HEK293 (cell line): ENCODE data around the gene INPP4B.

Experiments used
- CTCF ChIA-PET: fragments of 350-600 bp; formaldehyde crosslinking; extraction: SDS; loops from one replicate; lab custom pipeline; 2021; ENCODE audit warnings: antibody characterized with exemption; lab: Yijun Ruan, JAX
- POLR2A ChIA-PET: fragments of 300-600 bp; formaldehyde crosslinking; extraction: SDS; loops from one replicate; lab custom pipeline; 2020; ENCODE audit warnings: antibody characterized with exemption, inconsistent platforms; lab: Yijun Ruan, JAX
- H3K27ac ChIP-seq: fragments of 200-500 bp; sonication (Bioruptor generic); 2 replicates; pipeline ENCODE4 v1.5.1; 2014; ENCODE audit warnings: low read depth, low read length, control low read depth, inconsistent platforms; ENCODE audit errors: extremely low read depth
- H3K36me3 ChIP-seq, 2 experiments: fragments of 200-500 bp in 1 of 2; sonication (Bioruptor generic) in 1 of 2; 1 replicate in 1 of 2; 2 replicates in 1 of 2; pipeline ENCODE4 v1.5.1; 2014 to 2017; ENCODE audit warnings: inconsistent platforms in 2 of 2, low read length in 2 of 2; ENCODE audit not compliant: control insufficient read depth in 2 of 2, insufficient read depth in 1 of 2
- H3K4me1 ChIP-seq: fragments of 200-500 bp; sonication (Bioruptor generic); 2 replicates; pipeline ENCODE4 v1.5.1; 2014; ENCODE audit warnings: mild to moderate bottlenecking, low read length, inconsistent platforms; ENCODE audit not compliant: control insufficient read depth, insufficient read depth
- H3K4me3 ChIP-seq: 2 replicates; pipeline ENCODE4 v1.5.1; 2011; ENCODE audit warnings: low read depth, mild to moderate bottlenecking, control low read depth, low read length, moderate library complexity
- H3K9me3 ChIP-seq: fragments of 200-500 bp; sonication (Bioruptor generic); 2 replicates; pipeline ENCODE4 v1.5.1; 2014; ENCODE audit warnings: low read depth, low read length, inconsistent platforms; ENCODE audit not compliant: control insufficient read depth, insufficient read depth
- BCL6B ChIP-seq: fragments of 450-650 bp; formaldehyde crosslinking; IDR thresholded peaks from 2 replicates; pipeline ENCODE4 v1.5.1; 2017; ENCODE audit warnings: missing biosample characterization, missing genetic modification characterization
- CTCF ChIP-seq: fragments of 450-650 bp; formaldehyde crosslinking; IDR thresholded peaks from 2 replicates; pipeline ENCODE4 v1.5.1; 2016; ENCODE audit warnings: missing biosample characterization, missing genetic modification characterization
- INSM2 ChIP-seq: fragments of 450-650 bp; formaldehyde crosslinking; IDR thresholded peaks from 2 replicates; pipeline ENCODE4 v1.5.1; 2016; ENCODE audit warnings: missing biosample characterization, missing genetic modification characterization
- MYNN ChIP-seq: fragments of 450-650 bp; formaldehyde crosslinking; IDR thresholded peaks from 2 replicates; pipeline ENCODE4 v1.5.1; 2016; ENCODE audit warnings: missing biosample characterization, missing genetic modification characterization, borderline replicate concordance
- PRDM6 ChIP-seq: fragments of 450-650 bp; formaldehyde crosslinking; IDR thresholded peaks from 2 replicates; pipeline ENCODE4 v1.5.1; 2017; ENCODE audit warnings: missing biosample characterization, missing genetic modification characterization
- ZBTB20 ChIP-seq: fragments of 450-650 bp; formaldehyde crosslinking; IDR thresholded peaks from 2 replicates; pipeline ENCODE4 v1.5.1; 2016; ENCODE audit warnings: missing biosample characterization, missing genetic modification characterization
- ZEB2 ChIP-seq: fragments of 450-650 bp; formaldehyde crosslinking; IDR thresholded peaks from 2 replicates; pipeline ENCODE4 v1.5.1; 2016; ENCODE audit warnings: missing biosample characterization, missing genetic modification characterization
- ZNF133 ChIP-seq: fragments of 450-650 bp; formaldehyde crosslinking; IDR thresholded peaks from 2 replicates; pipeline ENCODE4 v1.5.1; 2016; ENCODE audit warnings: missing biosample characterization, missing genetic modification characterization
- ZNF155 ChIP-seq: fragments of 450-650 bp; formaldehyde crosslinking; IDR thresholded peaks from 2 replicates; pipeline ENCODE4 v1.5.1; 2016; ENCODE audit warnings: missing biosample characterization, missing genetic modification characterization
- ZNF223 ChIP-seq: fragments of 450-650 bp; formaldehyde crosslinking; IDR thresholded peaks from 2 replicates; pipeline ENCODE4 v1.5.1; 2016; ENCODE audit warnings: missing biosample characterization, missing genetic modification characterization
- ZNF239 ChIP-seq: fragments of 450-650 bp; formaldehyde crosslinking; IDR thresholded peaks from 2 replicates; pipeline ENCODE4 v1.5.1; 2016; ENCODE audit warnings: missing biosample characterization, missing genetic modification characterization
- ZNF335 ChIP-seq: fragments of 450-650 bp; formaldehyde crosslinking; conservative IDR thresholded peaks from 2 replicates; pipeline ENCODE4 v1.5.1; 2016; ENCODE audit warnings: missing biosample characterization, missing genetic modification characterization
- ZNF501 ChIP-seq: fragments of 450-650 bp; formaldehyde crosslinking; IDR thresholded peaks from 2 replicates; pipeline ENCODE4 v1.5.1; 2016; ENCODE audit warnings: missing biosample characterization, missing genetic modification characterization
- ZNF626 ChIP-seq: fragments of 450-650 bp; sonication (Bioruptor Pico); formaldehyde crosslinking; IDR thresholded peaks from 2 replicates; pipeline ENCODE4 v1.5.1; 2018; ENCODE audit warnings: missing biosample characterization, missing genetic modification characterization, inconsistent platforms
- ZNF654 ChIP-seq: fragments of 450-650 bp; formaldehyde crosslinking; IDR thresholded peaks from 2 replicates; pipeline ENCODE4 v1.5.1; 2016; ENCODE audit warnings: low read depth, missing biosample characterization, missing genetic modification characterization
- ZNF776 ChIP-seq: fragments of 450-650 bp; formaldehyde crosslinking; IDR thresholded peaks from 2 replicates; pipeline ENCODE4 v1.5.0; 2017; ENCODE audit warnings: missing biosample characterization, missing genetic modification characterization, borderline replicate concordance
- ZNF837 ChIP-seq: fragments of 450-650 bp; formaldehyde crosslinking; IDR thresholded peaks from 2 replicates; pipeline ENCODE4 v1.5.1; 2016; ENCODE audit warnings: missing biosample characterization, missing genetic modification characterization

Gene INPP4B

GRCh38 chr4:142850478-142850877 is 4.4 kb upstream of the INPP4B start (continued):
- TF ChIP-seq ZNF133 (tag by site-specific recombination) (no peak), ZNF155 (tag by site-specific recombination) (no peak), PRDM6 (tag by site-specific recombination) (no peak), BCL6B (tag by site-specific recombination) (no peak), ZNF223 (no peak), ZNF837 (tag by site-specific recombination) (no peak), ZNF501 (tag by site-specific recombination) (no peak), ZNF239 (tag by site-specific recombination) (no peak), MYNN (no peak), ZBTB20 (tag by site-specific recombination) (no peak), INSM2 (tag by site-specific recombination) (no peak)
- TF ChIP-seq, all 188 proteins: peak for 0

GRCh38 chr4:142846729-142847596 is 862 bp upstream of the INPP4B start:
- H3K4me3 ChIP-seq = peak overlapping the region; percentile 57
- CTCF ChIA-PET = interaction anchor here (0.7 to 1.4 kb wide), 4 partner anchors 104 to 720 kb away, joined by 4 to 6 read pairs (median 5); no protein-coding TSS in a partner anchor
- no peaks in the 10 kb centered on the region for H3K9me3 ChIP-seq
- no peaks in the 10 kb centered on the region for H3K4me1 ChIP-seq
- H3K36me3 ChIP-seq = no peaks in the 10 kb centered on the region
- POLR2A ChIA-PET = no interaction called here
- TF ChIP-seq ZEB2 (tag by site-specific recombination) (0 out of 2 replicates have a peak, but pooled peaks have one; percentile 23), ZNF626 (tag by site-specific recombination) (no peak), ZNF776 (tag by site-specific recombination) (no peak), ZNF654 (tag by site-specific recombination) (peak; percentile 66), CTCF (tag by site-specific recombination) (peak; percentile 40; the same call in 1 of the 2 replicates), ZNF335 (tag by site-specific recombination) (peak; percentile 83)
- peak overlapping the region; percentile 45; the same call in 1 of the 2 replicates for H3K27ac ChIP-seq
